A673 (cell line): ENCODE results near the gene HSPB7. TPM values are rescaled to one million over a fixed set of nuclear protein-coding genes. Genes with fewer than 3 reads are reported as not detected.
"Not testable (repeated sequence)": the region's sequence is repeated elsewhere in the genome, so short reads cannot be mapped to it uniquely, and the experiment has no call there.

Experiments used
- BruUV-seq: library from RNA; stranded (reverse); fragments of 400-500 nt; replicated peaks from 2 replicates; lab custom pipeline; 2021; lab: Mats Ljungman, UMichigan
- CTCF ChIA-PET: fragments of 300-600 bp; sonication (Branson Sonifier 250); formaldehyde crosslinking; loops from one replicate; lab custom pipeline; 2022; ENCODE audit warnings: antibody characterized with exemption; lab: Charles Lee
- POLR2A ChIA-PET: fragments of 300-600 bp; sonication (Branson Sonifier 250); formaldehyde crosslinking; loops from one replicate; lab custom pipeline; 2022; ENCODE audit warnings: antibody characterized with exemption; ENCODE audit not compliant: low non-redundant PET; lab: Charles Lee
- DNase-seq: peaks from one replicate; pipeline ENCODE4 v3.0.0-alpha.2; 2015; ENCODE audit warnings: low spot score
- H3K27ac ChIP-seq: fragments of 200-600 bp; sonication (generic); 2 replicates; pipeline ENCODE4 v1.5.1; 2016; ENCODE audit warnings: mixed run types, low read depth, mild to moderate bottlenecking, mixed read lengths, antibody characterized with exemption, low read length; ENCODE audit not compliant: poor library complexity, severe bottlenecking
- H3K27me3 ChIP-seq: fragments of 200-600 bp; sonication (generic); replicated peaks from 2 replicates; pipeline ENCODE4 v1.6.1; 2017; ENCODE audit warnings: mixed run types, low read depth, mild to moderate bottlenecking, mixed read lengths, antibody characterized with exemption, low read length; ENCODE audit not compliant: insufficient read depth, poor library complexity
- H3K36me3 ChIP-seq: fragments of 200-600 bp; sonication (generic); 2 replicates; pipeline ENCODE4 v1.6.1; 2016; ENCODE audit warnings: mixed run types, mild to moderate bottlenecking, mixed read lengths, antibody characterized with exemption, low read length; ENCODE audit not compliant: insufficient read depth, poor library complexity, severe bottlenecking
- H3K4me1 ChIP-seq: fragments of 200-600 bp; sonication (generic); 2 replicates; pipeline ENCODE4 v1.6.1; 2017; ENCODE audit warnings: mixed run types, mild to moderate bottlenecking, mixed read lengths, antibody characterized with exemption, low read length; ENCODE audit not compliant: insufficient read depth, poor library complexity, severe bottlenecking
- H3K4me3 ChIP-seq: fragments of 200-600 bp; sonication (generic); 2 replicates; pipeline ENCODE4 v1.5.1; 2016; ENCODE audit warnings: low read depth, mixed run types, mild to moderate bottlenecking, mixed read lengths, low read length; ENCODE audit not compliant: poor library complexity, severe bottlenecking
- H3K9me3 ChIP-seq: fragments of 200-600 bp; sonication (generic); 2 replicates; pipeline ENCODE4 v1.6.1; 2016; ENCODE audit warnings: mixed run types, low read depth, mild to moderate bottlenecking, mixed read lengths, antibody characterized with exemption, low read length; ENCODE audit not compliant: poor library complexity, severe bottlenecking
- CTCF ChIP-seq: fragments of 300-800, 200-600 bp; sonication (generic); conservative IDR thresholded peaks from 2 replicates; pipeline ENCODE4 v1.5.1; 2017; ENCODE audit warnings: low read depth, mild to moderate bottlenecking, antibody characterized with exemption, low read length, moderate library complexity, mixed read lengths
- EZH2 ChIP-seq: fragments of 200-600 bp; sonication (generic); IDR thresholded peaks from 2 replicates; pipeline ENCODE4 v1.6.1; 2017; ENCODE audit warnings: borderline replicate concordance, low read depth, mild to moderate bottlenecking, mixed read lengths, antibody characterized with exemption, low read length; ENCODE audit not compliant: poor library complexity, severe bottlenecking
- intact Hi-C: fragments of 100-400 bp; cut with micrococcal nuclease; formaldehyde crosslinking; loops from one replicate; pipeline ENCODE4 v1.10.0; 2022; ENCODE audit not compliant: unreplicated experiment
- total RNA-seq: library from RNA; stranded (reverse); gene quantifications from 2 replicates; pipeline ENCODE4 v1.2.3, GENCODE V29; 2021

HSPB7 gene
- total RNA-seq, 1 experiment from 2014 or later = not detected

DNA sequence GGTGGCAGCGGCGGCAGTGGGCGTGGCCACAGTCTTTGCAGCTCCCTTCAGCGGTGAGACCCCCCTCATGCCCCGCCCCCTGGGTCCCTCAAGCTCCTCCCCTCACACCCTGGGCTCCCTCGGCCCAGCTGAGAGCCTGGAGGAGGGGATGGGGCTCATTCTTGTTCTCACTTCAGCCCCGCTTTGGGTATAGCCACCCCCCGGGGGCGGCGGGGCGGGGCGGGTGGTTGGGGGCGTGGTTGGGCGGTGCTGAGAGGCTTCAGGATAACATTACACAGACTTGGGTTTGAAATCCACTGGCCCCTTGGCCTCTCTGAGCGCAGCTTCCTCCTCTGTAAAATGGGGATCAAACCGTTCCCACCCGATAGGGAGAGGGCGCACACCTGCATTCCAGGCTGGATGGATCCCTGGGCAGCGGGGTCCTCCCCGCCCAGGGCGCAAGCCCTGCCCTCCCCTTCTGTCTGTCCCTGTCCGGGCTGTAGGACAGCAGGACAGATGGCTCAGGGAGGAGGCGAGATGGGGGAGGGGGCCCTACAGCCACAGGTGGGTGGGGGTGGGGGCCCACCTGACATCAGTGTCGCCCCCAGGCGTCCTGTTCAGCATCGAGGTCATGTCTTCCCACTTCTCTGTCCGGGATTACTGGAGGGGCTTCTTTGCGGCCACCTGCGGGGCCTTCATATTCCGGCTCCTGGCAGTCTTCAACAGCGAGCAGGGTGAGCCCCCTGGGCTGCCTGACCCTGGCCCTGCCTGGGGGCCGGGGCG lies 9.1 kb upstream of the HSPB7 start:
- intact Hi-C loops = no loop called here
- Histone ChIP-seq H3K27ac (no peak overlapping the region), H3K27me3 (no peaks in the 10 kb centered on the region), H3K9me3 (no peaks in the 10 kb centered on the region), H3K4me3 (peak overlapping the region; percentile 28), H3K4me1 (peaks cover 7% of the 10 kb centered on the region), H3K36me3 (no peaks in the 10 kb centered on the region)
- DNase-seq = peak; percentile 91
- no peak for TF ChIP-seq EZH2
- TF ChIP-seq CTCF = no peak
- BruUV-seq = no TSS peak
- ChIA-PET POLR2A (no interaction called here), CTCF (no interaction called here)

DNA sequence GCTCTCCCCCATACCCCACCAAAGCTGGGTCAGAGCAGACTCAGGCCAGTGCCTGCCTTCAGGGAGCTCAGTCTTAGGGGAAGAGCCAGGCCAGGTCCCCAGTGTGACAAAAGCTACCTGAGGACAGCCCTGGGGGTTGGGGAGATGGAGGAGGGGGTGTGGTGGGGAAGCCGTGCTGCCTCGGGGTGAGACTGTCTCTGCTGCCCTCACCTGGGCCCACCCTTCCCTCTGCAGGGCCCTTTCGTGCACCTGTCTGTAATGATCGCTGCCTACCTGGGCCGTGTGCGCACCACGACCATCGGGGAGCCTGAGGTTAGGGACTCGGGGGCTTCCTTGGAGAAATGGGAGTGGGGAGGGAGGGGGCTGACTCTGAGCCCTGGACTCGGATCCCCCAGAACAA lies 8.5 kb upstream of the HSPB7 start:
- CTCF ChIA-PET, BruUV-seq: not testable (repeated sequence)

DNA sequence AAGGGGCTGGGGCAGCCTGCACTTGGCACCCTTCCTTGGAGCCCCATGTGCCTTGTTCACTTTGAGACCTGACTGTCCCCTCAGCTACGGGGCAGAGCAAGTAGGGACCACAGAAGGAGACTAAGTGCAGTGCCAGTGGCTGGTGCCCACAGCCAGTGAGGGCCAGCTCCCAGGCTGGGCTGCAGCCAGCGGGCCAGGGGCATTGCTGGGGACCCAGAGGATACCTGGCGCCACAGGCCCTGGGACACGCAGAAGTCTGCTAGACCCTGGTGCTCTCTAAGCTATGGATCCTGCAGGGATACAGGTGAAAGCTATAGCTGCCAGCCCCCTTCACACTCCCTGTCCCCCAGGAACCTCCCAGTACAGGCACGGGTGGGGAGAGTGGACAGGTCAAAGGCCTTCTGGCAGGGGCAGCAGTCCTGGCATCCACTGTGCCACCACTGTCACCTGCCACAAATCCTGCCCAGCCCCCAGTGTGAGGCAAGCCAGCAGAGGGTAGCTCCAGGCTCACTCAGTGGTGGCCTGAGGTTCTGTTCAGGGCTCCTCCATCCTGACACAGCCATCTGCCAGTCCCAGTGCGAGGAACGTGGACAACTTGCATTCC lies 5.3 kb upstream of the HSPB7 start:
- TF ChIP-seq EZH2 (no peak), CTCF (no peak)
- no TSS peak for BruUV-seq
- DNase-seq = no peak
- Histone ChIP-seq H3K4me3 (no peak overlapping the region), H3K4me1 (peaks cover 7% of the 10 kb centered on the region), H3K36me3 (no peaks in the 10 kb centered on the region), H3K9me3 (no peaks in the 10 kb centered on the region), H3K27me3 (no peaks in the 10 kb centered on the region), H3K27ac (no peak overlapping the region)
- intact Hi-C loops = no loop called here
- POLR2A ChIA-PET = no interaction called here
- CTCF ChIA-PET = no interaction called here

More for the DNA sequence above, 8.5 kb upstream of the HSPB7 start:
- DNase-seq, H3K27ac ChIP-seq, H3K27me3 ChIP-seq, H3K36me3 ChIP-seq, intact Hi-C loops, H3K4me1 ChIP-seq, POLR2A ChIA-PET, H3K9me3 ChIP-seq: not testable (repeated sequence)
- peak overlapping the region; percentile 28 for H3K4me3 ChIP-seq

GRCh38 chr1:16022393-16022792 lies 4.5 kb upstream of the HSPB7 start:
- H3K36me3 ChIP-seq = no peaks in the 10 kb centered on the region
- H3K4me1 ChIP-seq = peaks cover 6% of the 10 kb centered on the region
- no peaks in the 10 kb centered on the region for H3K27me3 ChIP-seq
- no peaks in the 10 kb centered on the region for H3K9me3 ChIP-seq
- TF ChIP-seq CTCF (no peak), EZH2 (no peak)
- intact Hi-C loops = no loop called here
- ChIA-PET CTCF (no interaction called here), POLR2A (no interaction called here)
- H3K27ac ChIP-seq = no peak overlapping the region
- no peak overlapping the region for H3K4me3 ChIP-seq
- BruUV-seq = no TSS peak
- DNase-seq = no peak
